ENCODE data around the gene MTMR12.

The MTMR12 gene

GRCh38 chr5:32201122-32201753 lies 111.5 kb downstream of the MTMR12 start:
- no peak for DNase-seq (ENCODE audit: low read depth in 1 of 2, low spot score in 1 of 2)
- in situ Hi-C loops (cut with HindIII; ENCODE audit: low pct_unique_long_range_greater_than_20kb, low sequenced_read_pairs), result no loop called here
- TF ChIP-seq JUND (IDR thresholded peaks at IDR 0.05; ENCODE audit: low read depth), result no peak

- TF ChIP-seq JUND (IDR thresholded peaks at IDR 0.05; ENCODE audit: low read depth), result no peak
- no peak for DNase-seq (ENCODE audit: low read depth in 1 of 2, low spot score in 1 of 2)
- in situ Hi-C loops (cut with HindIII; ENCODE audit: low pct_unique_long_range_greater_than_20kb, low sequenced_read_pairs), result no loop called here
Measured at GRCh38 chr5:32197032-32197431, 115.7 kb downstream of the MTMR12 start.

GRCh38 chr5:32195265-32195664 lies 117.5 kb downstream of the MTMR12 start:
- no peak for DNase-seq (ENCODE audit: low read depth in 1 of 2, low spot score in 1 of 2)
- in situ Hi-C loops (cut with HindIII; ENCODE audit: low pct_unique_long_range_greater_than_20kb, low sequenced_read_pairs), result no loop called here
- TF ChIP-seq JUND (IDR thresholded peaks at IDR 0.05; ENCODE audit: low read depth), result no peak

GRCh38 chr5:32193591-32193990 lies 119.1 kb downstream of the MTMR12 start:
- DNase-seq (ENCODE audit: low read depth in 1 of 2, low spot score in 1 of 2), result peak in 1 of 2 experiments; percentile 84
- in situ Hi-C loops (cut with HindIII; ENCODE audit: low pct_unique_long_range_greater_than_20kb, low sequenced_read_pairs), result no loop called here
- TF ChIP-seq JUND (IDR thresholded peaks at IDR 0.05; ENCODE audit: low read depth), result no peak

- in situ Hi-C loops (cut with HindIII; ENCODE audit: low pct_unique_long_range_greater_than_20kb, low sequenced_read_pairs), result no loop called here
Measured at GRCh38 chr5:32190095-32190494, 122.6 kb downstream of the MTMR12 start.

GRCh38 chr5:32187675-32188074 lies 125.1 kb downstream of the MTMR12 start:
- no peak for TF ChIP-seq JUND (IDR thresholded peaks at IDR 0.05; ENCODE audit: low read depth)
- no peak for DNase-seq (ENCODE audit: low read depth in 1 of 2, low spot score in 1 of 2)
- in situ Hi-C loops (cut with HindIII; ENCODE audit: low pct_unique_long_range_greater_than_20kb, low sequenced_read_pairs), result no loop called here

More at GRCh38 chr5:32190095-32190494, 122.6 kb downstream of the MTMR12 start:
- no peak for TF ChIP-seq JUND (IDR thresholded peaks at IDR 0.05; ENCODE audit: low read depth)
- DNase-seq (ENCODE audit: low read depth in 1 of 2, low spot score in 1 of 2), result no peak

- in situ Hi-C loops (cut with HindIII; ENCODE audit: low pct_unique_long_range_greater_than_20kb, low sequenced_read_pairs), result no loop called here
- TF ChIP-seq JUND (IDR thresholded peaks at IDR 0.05; ENCODE audit: low read depth), result no peak
- no peak for DNase-seq (ENCODE audit: low read depth in 1 of 2, low spot score in 1 of 2)
Measured at GRCh38 chr5:32182463-32183063, 130.2 kb downstream of the MTMR12 start.

Measured in T47D (cell line).